Medulla oblongata (tissue), 1 donor: ENCODE results near the gene TMEM8B.

Experiments used
- DNase-seq: peaks from one replicate; pipeline ENCODE4 v3.0.0-alpha.2; 2015; ENCODE audit errors: extremely low spot score

The TMEM8B gene

GRCh38 chr9:35810122-35810521, 18.9 kb upstream of the TMEM8B start:
- no peak for DNase-seq

DNA sequence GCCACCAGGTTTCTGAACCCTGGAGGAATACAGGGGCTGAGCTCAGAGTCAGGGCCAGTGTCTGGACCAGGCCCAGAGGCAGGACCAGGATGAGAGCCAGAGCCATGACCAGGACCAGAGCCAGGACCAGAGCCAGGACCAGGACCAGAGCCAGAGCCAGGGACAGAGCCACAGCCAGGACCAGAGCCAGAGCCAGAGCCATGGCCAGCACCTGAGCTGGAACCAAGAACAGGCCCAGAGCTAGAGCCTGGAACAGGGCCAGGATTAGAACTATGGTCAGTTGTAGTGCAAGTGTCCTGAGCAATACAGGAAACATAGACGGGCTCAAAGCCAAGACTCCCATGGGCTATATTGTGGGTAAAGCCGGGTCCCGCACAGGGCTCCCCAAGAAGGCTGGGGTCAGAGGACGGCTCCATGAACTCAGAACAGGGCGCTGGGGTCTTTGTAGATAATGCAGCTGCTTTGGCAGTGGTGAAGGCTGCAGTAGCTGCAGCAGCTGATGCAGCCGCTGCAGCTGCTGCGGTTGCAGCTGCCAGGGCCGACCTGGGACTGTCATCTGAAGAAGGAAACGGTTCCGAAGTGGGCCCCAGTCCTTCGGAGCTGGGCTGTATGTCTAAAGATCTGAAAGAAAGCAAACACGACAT, 17.5 kb upstream of the TMEM8B start:
- peak; percentile 28 for DNase-seq

DNA sequence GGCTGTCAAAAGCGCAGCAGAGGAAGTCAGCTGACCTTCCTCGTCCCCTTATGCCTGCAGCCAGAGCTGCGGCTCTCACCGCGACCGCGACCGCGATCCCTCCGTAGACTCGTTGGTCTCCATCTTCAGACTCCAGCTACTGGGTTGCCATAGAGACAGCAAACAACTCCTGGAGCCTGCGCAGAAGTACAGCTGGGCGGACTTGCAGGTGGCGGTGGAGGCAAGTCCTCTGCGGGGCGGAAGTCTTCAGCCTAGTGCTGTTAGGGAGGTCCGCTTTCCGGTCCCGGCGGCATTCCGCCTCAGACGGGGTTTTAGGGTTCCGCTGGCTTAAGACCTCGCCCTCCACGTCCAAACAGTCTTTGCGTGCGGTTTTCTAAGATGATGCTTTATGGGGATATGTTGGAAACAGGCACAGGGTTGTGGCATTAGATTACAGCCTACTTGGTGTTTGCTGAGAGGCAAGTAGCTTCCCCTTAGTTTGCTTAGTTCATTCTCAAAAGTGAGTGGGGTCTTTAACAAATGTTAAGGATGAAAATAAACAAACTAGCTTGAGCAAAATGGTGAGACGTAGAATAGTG, 16.9 kb upstream of the TMEM8B start, which contains the start of gene SPAG8:
Gene SPAG8, minus strand, starts transcription at position 238 of the 578 bp plus-strand sequence. Its CDS starts 115 bp downstream, at position 123.
- DNase-seq = peak; percentile 96

DNA sequence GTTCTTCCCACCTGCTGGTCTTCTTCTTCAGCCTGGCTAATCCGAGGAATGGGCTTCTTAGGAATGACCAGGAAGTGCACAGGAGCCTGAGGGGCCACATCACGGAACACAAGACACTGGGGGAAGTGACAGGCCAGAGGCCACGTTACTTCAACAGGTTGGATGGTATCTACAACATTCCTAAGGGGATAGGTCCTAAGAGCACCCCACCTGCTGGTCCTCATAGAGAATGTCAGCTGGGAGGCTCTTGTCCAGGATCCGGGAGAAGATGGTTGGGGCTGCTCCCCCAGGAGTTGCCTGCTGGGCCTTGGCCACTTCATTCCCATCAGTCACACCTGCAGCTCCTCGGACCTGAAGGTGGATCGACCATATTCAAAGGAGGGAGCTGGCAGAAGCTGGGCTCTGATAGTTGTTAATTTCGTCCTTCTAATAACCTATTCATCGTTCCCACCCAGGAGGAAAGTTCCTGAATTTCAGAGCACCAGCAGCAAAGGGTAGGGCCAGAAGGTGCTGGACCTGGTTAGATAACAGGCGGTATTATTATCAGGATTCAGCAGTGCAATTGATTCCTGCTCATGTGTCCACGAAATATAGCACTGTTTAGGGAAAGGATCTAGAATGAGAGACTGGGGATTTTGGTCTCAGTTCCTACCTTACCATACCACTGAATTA, 15.5 kb upstream of the TMEM8B start:
- no peak for DNase-seq

- peak; percentile 69 for DNase-seq
These were observed 14.8 kb upstream of the TMEM8B start for GRCh38 chr9:35814106-35814840.

- DNase-seq = peak; percentile 99
These were observed 14.0 kb upstream of the TMEM8B start, which contains the start of gene HINT2 for GRCh38 chr9:35814841-35815543. Gene HINT2, minus strand, starts transcription at chr9:35815042. Its CDS starts 63 bp downstream, at chr9:35814979.

DNA sequence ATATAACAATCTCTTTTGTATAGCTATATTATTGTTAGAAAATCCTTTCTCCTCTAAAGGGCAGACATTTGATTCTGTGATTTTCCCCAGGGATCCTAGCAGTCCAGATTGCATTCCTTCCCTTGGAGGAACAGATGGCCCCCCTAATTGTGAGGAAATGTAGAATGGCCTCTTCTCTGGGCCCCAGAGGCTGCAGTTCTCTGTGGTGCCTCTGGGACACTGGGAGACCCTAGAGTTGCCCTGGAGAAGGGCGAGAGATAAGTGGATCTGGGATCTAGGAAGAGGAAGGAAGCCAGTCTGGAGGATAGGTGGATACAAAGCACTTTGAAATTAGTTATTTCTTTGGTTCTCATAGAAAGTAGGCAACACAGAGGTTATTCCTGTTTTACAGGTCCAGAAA, 12.3 kb upstream of the TMEM8B start:
- DNase-seq = no peak

DNA sequence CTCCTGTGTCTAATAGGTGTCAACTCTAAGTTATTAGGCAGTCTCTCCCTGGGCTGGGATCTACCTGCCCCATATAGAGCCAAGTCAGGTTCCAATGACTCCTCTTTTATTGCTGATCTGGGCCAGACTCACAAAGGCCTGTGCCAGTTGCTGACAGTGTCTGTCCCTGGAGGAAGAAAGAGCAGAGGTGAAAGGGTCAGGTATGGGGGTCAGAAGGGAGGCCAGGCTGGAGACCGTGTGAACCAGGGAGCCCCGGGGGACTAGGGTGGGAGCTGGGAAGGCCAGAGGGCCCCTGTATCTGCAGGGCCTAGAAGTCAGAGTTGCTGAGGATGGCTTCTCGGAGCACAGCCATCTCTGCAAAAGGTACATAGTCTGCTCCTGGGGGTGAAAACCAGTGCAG, 10.7 kb upstream of the TMEM8B start:
- no peak for DNase-seq

DNA sequence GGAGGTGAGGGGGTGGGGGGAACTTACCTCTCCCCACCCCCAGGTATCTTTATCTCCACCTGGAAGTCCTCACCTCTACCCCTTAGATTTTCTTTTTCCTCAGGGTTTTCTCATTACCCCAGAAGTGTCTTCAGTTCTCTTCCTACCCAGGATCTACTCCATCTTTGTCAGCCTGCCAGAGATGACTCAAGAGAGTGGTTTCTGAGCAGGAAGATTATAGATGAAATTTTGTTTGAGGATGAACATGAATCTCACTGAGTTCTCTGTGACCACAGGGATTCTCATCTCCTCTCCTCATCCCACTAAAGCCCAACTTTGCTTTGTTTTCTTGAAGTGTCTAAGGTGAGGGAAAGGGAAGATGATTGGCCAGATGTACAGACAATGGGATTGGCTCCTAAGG, 9.0 kb upstream of the TMEM8B start:
- DNase-seq = no peak

- no peak for DNase-seq
These were observed 6.1 kb upstream of the TMEM8B start for GRCh38 chr9:35822926-35823325.

GRCh38 chr9:35826071-35826701, 2.8 kb upstream of the TMEM8B start:
- DNase-seq = peak; percentile 70

- no peak for DNase-seq
These were observed 1.5 kb upstream of the TMEM8B start for GRCh38 chr9:35827486-35827885.

GRCh38 chr9:35828716-35829083, 328 bp upstream of the TMEM8B start, which contains the start of gene FAM221B:
Gene FAM221B, minus strand, starts transcription at chr9:35828732. Its CDS starts 2,571 bp downstream, at chr9:35826161.
- peak; percentile 9 for DNase-seq

DNA sequence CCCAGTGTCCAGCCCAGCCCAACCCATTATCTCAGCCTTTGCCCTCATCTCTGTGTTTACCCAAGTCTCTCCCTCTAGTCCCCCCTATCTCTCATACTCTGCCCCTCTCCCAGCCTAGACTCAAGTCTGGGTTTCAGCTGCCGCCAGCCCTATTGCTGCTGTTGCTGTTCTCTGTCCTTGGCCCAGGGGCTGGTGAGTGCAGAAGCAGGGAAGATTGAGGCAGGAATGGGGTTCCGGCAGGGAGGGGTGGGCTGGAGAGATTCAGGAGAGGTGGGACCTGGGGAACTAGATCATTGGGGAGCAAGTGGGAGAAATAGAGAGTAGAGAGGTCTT, 702 bp downstream of the TMEM8B start:
- DNase-seq = no peak

DNA sequence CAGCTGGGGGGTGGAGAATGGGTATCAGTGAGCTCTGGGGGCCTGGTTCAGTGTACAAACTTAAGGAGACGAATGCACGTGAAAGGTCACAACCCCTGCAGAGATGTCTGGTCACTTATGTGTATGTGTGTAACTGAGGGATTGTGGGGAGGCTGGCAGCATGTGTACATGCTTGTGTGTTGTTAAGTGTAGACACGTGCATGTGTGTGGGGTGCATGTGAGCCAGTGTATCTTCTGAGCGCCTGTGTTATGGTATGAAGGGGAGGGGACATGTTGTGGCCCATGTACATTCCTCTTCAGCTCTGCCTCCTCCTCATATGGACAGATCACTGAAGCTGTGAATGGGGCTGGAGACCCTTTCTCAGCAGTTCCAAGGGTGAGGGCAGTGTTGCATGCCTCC, 2.0 kb downstream of the TMEM8B start:
- no peak for DNase-seq

DNA sequence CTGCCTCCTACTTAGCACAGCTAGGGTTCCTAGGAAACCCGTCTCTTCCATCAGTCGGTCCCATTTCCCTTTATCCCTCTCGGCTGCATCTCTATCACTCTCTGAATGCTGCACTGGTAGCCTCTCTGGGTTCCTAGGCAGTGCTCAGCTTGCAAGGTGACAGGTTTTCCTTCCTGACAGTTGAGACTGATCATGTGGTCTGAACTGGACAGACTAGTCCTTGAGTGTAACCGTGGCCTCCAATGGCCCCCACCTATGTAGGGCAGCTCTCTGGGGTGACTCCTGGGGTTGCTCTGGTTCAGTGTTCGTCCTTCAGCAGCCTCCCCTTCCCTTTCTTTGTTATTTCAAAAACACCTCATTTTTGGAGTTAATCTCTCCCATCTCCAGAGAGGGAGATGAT, 3.8 kb downstream of the TMEM8B start:
- DNase-seq = no peak

- DNase-seq = no peak
These were observed 5.5 kb downstream of the TMEM8B start for GRCh38 chr9:35834260-35835215.

- DNase-seq = no peak
These were observed 6.2 kb downstream of the TMEM8B start for GRCh38 chr9:35835216-35835632.

DNA sequence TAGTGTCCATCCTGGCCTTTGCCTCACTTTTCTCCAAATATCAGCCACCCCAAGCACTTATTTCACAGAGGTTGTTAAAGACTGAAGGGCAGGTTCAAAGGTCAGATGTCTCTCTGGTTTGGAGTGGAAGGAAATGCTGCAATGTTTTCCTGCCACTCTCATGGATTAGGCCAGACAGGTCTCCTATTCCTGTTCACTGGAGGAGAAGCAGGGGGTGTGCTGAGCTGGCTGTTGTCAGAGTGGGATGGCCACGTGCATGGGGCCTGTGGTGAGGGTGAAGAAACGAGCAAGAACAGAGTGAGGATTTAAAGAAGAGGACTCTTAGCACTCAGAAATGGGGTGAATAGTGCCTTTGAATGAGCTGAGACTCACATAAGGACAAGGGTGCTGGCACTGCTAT, 6.7 kb downstream of the TMEM8B start:
- DNase-seq = no peak

DNA sequence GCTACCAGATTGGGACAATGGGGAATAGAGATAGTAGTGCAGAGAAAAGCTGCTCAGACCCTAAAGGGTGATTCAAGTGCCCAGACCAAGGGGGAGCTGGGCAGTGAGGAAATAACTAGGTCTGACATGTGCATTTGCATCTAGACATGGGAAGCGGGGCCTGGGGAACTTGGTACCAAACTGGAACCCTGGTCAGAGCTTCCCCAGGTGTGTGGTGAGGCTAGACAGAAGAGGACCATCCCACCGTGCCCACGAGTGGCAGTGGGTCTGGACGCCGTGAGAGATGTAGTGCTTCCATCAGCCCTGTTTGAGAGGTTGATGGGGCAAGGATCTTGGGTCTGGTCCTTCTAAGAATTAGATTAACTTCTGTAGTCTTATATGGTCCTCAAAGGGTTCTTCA, 7.6 kb downstream of the TMEM8B start:
- DNase-seq = no peak
